Measurements from ENCODE around the gene ERCC1. TPM values are rescaled to one million over a fixed set of nuclear protein-coding genes. Genes with fewer than 3 reads are reported as not detected.

ERCC1 gene
- total RNA-seq, 2 experiments from 2014 or later: 32.5 to 32.6 TPM

- Histone ChIP-seq H3K4me1 (ENCODE audit: insufficient read depth, low read length) (peaks cover 26% of the 10 kb centered on the region), H3K36me3 (ENCODE audit: insufficient read depth, low read length) (no peaks in the 10 kb centered on the region), H3K9me3 (ENCODE audit: control insufficient read depth in 1 of 2, insufficient read depth in 1 of 2, low read length in 2 of 2) (no peaks in the 10 kb centered on the region), H3K4me3 (ENCODE audit: low read length) (peak overlapping the region; percentile 46), H3K27me3 (ENCODE audit: control insufficient read depth in 1 of 2, insufficient read depth in 2 of 2, low read length in 2 of 2) (peaks cover 6 to 9% of the 10 kb centered on the region in 2 experiments), H3K27ac (ENCODE audit: low read depth in 1 of 2, low read length in 2 of 2) (no peak overlapping the region)
- H3K36me3 Mint-ChIP-seq (ENCODE audit: low read depth): peaks cover 3% of the 10 kb centered on the region
- no peak for TF ChIP-seq CTCF (IDR thresholded peaks at IDR 0.05)
- POLR2A ChIA-PET: interaction anchor here (1.2 kb wide), 1 partner anchor 50 kb away, joined by 7 read pairs; no protein-coding TSS in a partner anchor
- peaks cover 17% of the 10 kb centered on the region for H3K4me1 Mint-ChIP-seq (ENCODE audit: low read depth)
- peaks cover 9% of the 10 kb centered on the region for H3K27me3 Mint-ChIP-seq
- intact Hi-C loops (cut with DNase I, micrococcal nuclease): loop anchor here (5.0 to 10.0 kb wide), 3 partner anchors 129 to 214 kb away; partner anchors contain the start of gene OPA3 (in 1 of the 2)
- peak in 4 of 14 experiments; percentile 16 to 55 (median 41) for DNase-seq
- no peaks in the 10 kb centered on the region for H3K9me3 Mint-ChIP-seq
- no peak for ATAC-seq (ENCODE audit: poor library complexity)
- CTCF ChIA-PET: interaction anchor here (0.9 to 3.5 kb wide), 6 partner anchors 11 to 370 kb away, joined by 3 to 23 read pairs (median 5); no protein-coding TSS in a partner anchor
- no peak overlapping the region for H3K27ac Mint-ChIP-seq
- H3K4me3 Mint-ChIP-seq: peak overlapping the region; percentile 54
Observed at GRCh38 chr19:45428384-45429231, 4.9 kb upstream of the ERCC1 start.

GRCh38 chr19:45424191-45425058, 708 bp upstream of the ERCC1 start:
- Mint-ChIP-seq H3K36me3 (ENCODE audit: low read depth) (peaks cover 25% of the 10 kb centered on the region), H3K27ac (peak overlapping the region; percentile 80), H3K9me3 (no peaks in the 10 kb centered on the region), H3K4me3 (peak overlapping the region; percentile 92), H3K4me1 (ENCODE audit: low read depth) (peaks cover 43% of the 10 kb centered on the region), H3K27me3 (peaks cover 9% of the 10 kb centered on the region)
- ATAC-seq (ENCODE audit: poor library complexity) (peak; percentile 14), DNase-seq (peak in 4 of 14 experiments; percentile 40 to 71 (median 66))
- Histone ChIP-seq H3K4me3 (ENCODE audit: low read length) (peak overlapping the region; percentile 90), H3K4me1 (ENCODE audit: insufficient read depth, low read length) (peaks cover 50% of the 10 kb centered on the region), H3K27ac (ENCODE audit: low read depth in 1 of 2, low read length in 2 of 2) (peak overlapping the region; percentile 54 to 75), H3K36me3 (ENCODE audit: insufficient read depth, low read length) (peaks cover 8% of the 10 kb centered on the region), H3K27me3 (ENCODE audit: control insufficient read depth in 1 of 2, insufficient read depth in 2 of 2, low read length in 2 of 2) (peaks cover 6 to 9% of the 10 kb centered on the region in 2 experiments), H3K9me3 (ENCODE audit: control insufficient read depth in 1 of 2, insufficient read depth in 1 of 2, low read length in 2 of 2) (no peaks in the 10 kb centered on the region)
- CTCF ChIA-PET: interaction anchor here (1.0 to 3.0 kb wide), 4 partner anchors 15 to 61 kb away, joined by 3 to 20 read pairs (median 10); no protein-coding TSS in a partner anchor
- POLR2A ChIA-PET: interaction anchor here (1.0 kb wide), 2 partner anchors 19 to 54 kb away, joined by 3 read pairs; no protein-coding TSS in a partner anchor
- intact Hi-C loops (cut with DNase I, micrococcal nuclease): loop anchor here (2.0 to 10.0 kb wide), 4 partner anchors 18 to 218 kb away; partner anchors contain the start of genes OPA3 (in 1 of the 2) and POLR1G (in 1 of the 2)
- TF ChIP-seq CTCF (IDR thresholded peaks at IDR 0.05): no peak

Measured in CD4-positive, alpha-beta T cell (primary cell).